T follicular helper cell (primary cell): ENCODE data around the gene EYA4.

Experiments used
- DNase-seq: peaks from one replicate; pipeline ENCODE4 v3.0.0-alpha.2; 2020; ENCODE audit warnings: low read depth

The EYA4 gene

GRCh38 chr6:133456944-133457343 lies 215.8 kb downstream of the EYA4 start:
- DNase-seq: no peak

GRCh38 chr6:133460101-133460500 lies 218.9 kb downstream of the EYA4 start:
- no peak for DNase-seq

GRCh38 chr6:133463790-133464189 lies 222.6 kb downstream of the EYA4 start:
- no peak for DNase-seq

- DNase-seq: no peak
These were observed 225.5 kb downstream of the EYA4 start for GRCh38 chr6:133466680-133467079.

- DNase-seq: no peak
These were observed 226.2 kb downstream of the EYA4 start for GRCh38 chr6:133467231-133467981.

GRCh38 chr6:133467982-133468380 lies 226.8 kb downstream of the EYA4 start:
- no peak for DNase-seq

- no peak for DNase-seq
These were observed 227.4 kb downstream of the EYA4 start for GRCh38 chr6:133468591-133468990.

GRCh38 chr6:133474516-133474915 lies 233.4 kb downstream of the EYA4 start:
- DNase-seq: no peak

GRCh38 chr6:133478673-133479072 lies 237.5 kb downstream of the EYA4 start:
- no peak for DNase-seq

GRCh38 chr6:133487174-133487573 lies 246.0 kb downstream of the EYA4 start:
- no peak for DNase-seq

GRCh38 chr6:133495205-133495903 lies 254.2 kb downstream of the EYA4 start:
- DNase-seq: no peak

- no peak for DNase-seq
These were observed 258.5 kb downstream of the EYA4 start for GRCh38 chr6:133499662-133500061.

GRCh38 chr6:133501675-133502270 lies 260.6 kb downstream of the EYA4 start:
- DNase-seq: no peak

- DNase-seq: no peak
These were observed 261.5 kb downstream of the EYA4 start for GRCh38 chr6:133502441-133503335.

- no peak for DNase-seq
These were observed 262.2 kb downstream of the EYA4 start for GRCh38 chr6:133503336-133503729.

GRCh38 chr6:133504158-133504557 lies 263.0 kb downstream of the EYA4 start:
- DNase-seq: no peak

- DNase-seq: no peak
These were observed 263.6 kb downstream of the EYA4 start for GRCh38 chr6:133504761-133505160.

- DNase-seq: no peak
These were observed 264.5 kb downstream of the EYA4 start for GRCh38 chr6:133505681-133506080.

- DNase-seq: no peak
These were observed 271.4 kb downstream of the EYA4 start for GRCh38 chr6:133512410-133513016.

- no peak for DNase-seq
These were observed 282.7 kb downstream of the EYA4 start for GRCh38 chr6:133523816-133524215.

- no peak for DNase-seq
These were observed 285.3 kb downstream of the EYA4 start for GRCh38 chr6:133526436-133526835.

- DNase-seq: no peak
These were observed 287.4 kb downstream of the EYA4 start for GRCh38 chr6:133528566-133528965.
